DOHH2 (cell line): Measurements from ENCODE around the gene NPTN.

Experiments used
- H3F3A ChIP-seq: fragments of 200-600 bp; sonication (generic), shearing (Covaris generic); 2 replicates; pipeline ENCODE4 v1.6.0; 2016; ENCODE audit warnings: antibody characterized with exemption, mild to moderate bottlenecking; ENCODE audit not compliant: control insufficient read depth, insufficient read depth
- H3K27ac ChIP-seq: fragments of 200-600 bp; sonication (generic); 2 replicates; pipeline ENCODE4 v1.5.1; 2014; ENCODE audit warnings: low read depth, mild to moderate bottlenecking, low read length, moderate library complexity
- H3K27me3 ChIP-seq: fragments of 200-600 bp; sonication (generic); 2 replicates; pipeline ENCODE4 v1.6.1; 2014; ENCODE audit warnings: mild to moderate bottlenecking, low read length, mixed read lengths; ENCODE audit not compliant: control insufficient read depth
- H3K36me3 ChIP-seq: fragments of 200-600 bp; sonication (generic); 2 replicates; pipeline ENCODE4 v1.6.1; 2014; ENCODE audit warnings: mild to moderate bottlenecking, low read length, moderate library complexity, mixed read lengths; ENCODE audit not compliant: control insufficient read depth
- H3K4me1 ChIP-seq: fragments of 200-600 bp; sonication (generic); 2 replicates; pipeline ENCODE4 v1.6.1; 2014; ENCODE audit warnings: mild to moderate bottlenecking, low read length, mixed read lengths; ENCODE audit not compliant: control insufficient read depth
- H3K4me2 ChIP-seq: fragments of 200-600 bp; sonication (generic); 2 replicates; pipeline ENCODE4 v1.6.0; 2014; ENCODE audit warnings: mild to moderate bottlenecking, low read length, moderate library complexity
- H3K4me3 ChIP-seq: fragments of 200-600 bp; sonication (generic); 2 replicates; pipeline ENCODE4 v1.5.1; 2014; ENCODE audit warnings: mild to moderate bottlenecking, low read length, mixed read lengths
- H3K79me2 ChIP-seq: fragments of 200-600 bp; sonication (generic); 2 replicates; pipeline ENCODE4 v1.6.1; 2014; ENCODE audit warnings: mild to moderate bottlenecking, low read length, mixed read lengths; ENCODE audit not compliant: control insufficient read depth
- H3K9me2 ChIP-seq: fragments of 200-600 bp; sonication (generic); replicated peaks from 2 replicates; pipeline ENCODE4 v1.6.1; 2014; ENCODE audit warnings: mild to moderate bottlenecking, low read length, mixed read lengths; ENCODE audit not compliant: control insufficient read depth
- H3K9me3 ChIP-seq: fragments of 200-600 bp; sonication (generic); 2 replicates; pipeline ENCODE4 v1.6.1; 2014; ENCODE audit warnings: antibody characterized with exemption, low read length, mixed read lengths; ENCODE audit not compliant: control insufficient read depth, insufficient read depth
- H4K20me1 ChIP-seq: fragments of 200-600 bp; sonication (generic); 2 replicates; pipeline ENCODE4 v1.6.0; 2014; ENCODE audit warnings: low read depth, mild to moderate bottlenecking, antibody characterized with exemption, low read length, moderate library complexity; ENCODE audit not compliant: control insufficient read depth, insufficient read depth
- CTCF ChIP-seq: fragments of 200-600 bp; sonication (generic); IDR thresholded peaks from one replicate; pipeline ENCODE4 v1.5.1; 2014; ENCODE audit warnings: antibody characterized with exemption, mild to moderate bottlenecking, low read depth, low read length; ENCODE audit not compliant: poor library complexity, severe bottlenecking
- EZH2phosphoT487 ChIP-seq: fragments of 200-600 bp; sonication (generic); IDR thresholded peaks from 2 replicates; pipeline ENCODE4 v1.6.1; 2017; ENCODE audit warnings: borderline replicate concordance, mild to moderate bottlenecking, antibody characterized with exemption, low read length, moderate library complexity, mixed read lengths

NPTN gene

GRCh38 chr15:73527598-73527997 is 105.6 kb downstream of the NPTN start:
- H3K9me2 ChIP-seq = no peaks in the 10 kb centered on the region
- H3F3A ChIP-seq = no peaks in the 10 kb centered on the region
- peaks cover 7% of the 10 kb centered on the region; the same call in 1 of the 2 replicates for H3K27me3 ChIP-seq
- no peaks in the 10 kb centered on the region for H3K4me1 ChIP-seq
- no peak overlapping the region for H3K4me3 ChIP-seq
- no peak for TF ChIP-seq CTCF
- TF ChIP-seq EZH2phosphoT487 = no peak
- H3K9me3 ChIP-seq = no peaks in the 10 kb centered on the region
- no peak overlapping the region for H3K27ac ChIP-seq
- H3K79me2 ChIP-seq = no peaks in the 10 kb centered on the region
- H4K20me1 ChIP-seq = no peaks in the 10 kb centered on the region
- no peak overlapping the region for H3K4me2 ChIP-seq
- no peaks in the 10 kb centered on the region for H3K36me3 ChIP-seq

- Histone ChIP-seq H3F3A (no peaks in the 10 kb centered on the region), H3K4me2 (no peak overlapping the region), H4K20me1 (no peaks in the 10 kb centered on the region), H3K27ac (no peak overlapping the region), H3K4me3 (no peak overlapping the region), H3K4me1 (no peaks in the 10 kb centered on the region), H3K27me3 (peaks cover 12% of the 10 kb centered on the region), H3K36me3 (no peaks in the 10 kb centered on the region), H3K79me2 (no peaks in the 10 kb centered on the region), H3K9me2 (no peaks in the 10 kb centered on the region), H3K9me3 (no peaks in the 10 kb centered on the region)
- TF ChIP-seq EZH2phosphoT487 (no peak), CTCF (no peak)
Measured at GRCh38 chr15:73524919-73525318, 108.3 kb downstream of the NPTN start.

GRCh38 chr15:73522011-73522410 is 111.2 kb downstream of the NPTN start:
- no peak overlapping the region for H3K4me2 ChIP-seq
- H3K36me3 ChIP-seq = no peaks in the 10 kb centered on the region
- peaks cover 15% of the 10 kb centered on the region for H3K27me3 ChIP-seq
- H4K20me1 ChIP-seq = no peaks in the 10 kb centered on the region
- H3K4me3 ChIP-seq = no peak overlapping the region
- H3K9me2 ChIP-seq = no peaks in the 10 kb centered on the region
- H3F3A ChIP-seq = no peaks in the 10 kb centered on the region
- H3K27ac ChIP-seq = no peak overlapping the region
- no peaks in the 10 kb centered on the region for H3K9me3 ChIP-seq
- no peak for TF ChIP-seq CTCF
- TF ChIP-seq EZH2phosphoT487 = no peak
- H3K79me2 ChIP-seq = no peaks in the 10 kb centered on the region
- H3K4me1 ChIP-seq = no peaks in the 10 kb centered on the region
